Epithelial cell of prostate (primary cell): ENCODE data around the gene ASB18.

Experiments
- DNase-seq: peaks from one replicate; pipeline ENCODE4 v3.0.0-alpha.2; 2011; ENCODE audit warnings: low read depth, low spot score
- H3K27ac ChIP-seq: fragments of 450-650 bp; 2 replicates; pipeline ENCODE4 v1.5.1; 2017; ENCODE audit warnings: mild to moderate bottlenecking

Gene ASB18

GRCh38 chr2:236244256-236244655 lies 19.9 kb downstream of the ASB18 start:
- H3K27ac ChIP-seq = no peak overlapping the region
- DNase-seq = no peak

DNA sequence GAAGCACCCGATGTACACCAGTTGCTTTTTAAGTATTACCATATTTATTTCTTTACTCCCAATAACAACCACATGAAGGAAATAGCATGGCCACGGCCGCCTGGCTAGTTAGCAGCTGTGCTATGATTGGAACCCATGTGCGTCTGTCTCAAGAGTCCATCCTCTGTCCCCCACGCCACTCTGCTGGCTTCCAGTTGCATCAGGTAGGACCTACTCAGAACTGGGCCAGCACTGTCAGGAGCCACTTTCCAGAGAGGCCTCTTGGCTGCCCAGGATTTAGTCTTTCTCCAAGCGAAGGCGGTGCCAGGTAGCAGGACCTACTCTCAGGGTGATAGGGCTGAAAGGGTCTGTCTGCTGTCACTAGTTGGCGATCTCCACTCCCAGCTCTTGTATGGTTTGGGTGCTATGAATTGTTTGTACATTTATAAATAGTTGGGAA lies 22.1 kb downstream of the ASB18 start:
- DNase-seq = no peak
- H3K27ac ChIP-seq = no peak overlapping the region

- H3K27ac ChIP-seq = no peak overlapping the region
- DNase-seq = no peak
Measured at GRCh38 chr2:236241181-236242056, 22.8 kb downstream of the ASB18 start.

- H3K27ac ChIP-seq = no peak overlapping the region
Measured at GRCh38 chr2:236240228-236240990, 23.8 kb downstream of the ASB18 start.

GRCh38 chr2:236239276-236240065 lies 24.7 kb downstream of the ASB18 start:
- no peak overlapping the region for H3K27ac ChIP-seq
- no peak for DNase-seq

More at GRCh38 chr2:236240228-236240990, 23.8 kb downstream of the ASB18 start:
- DNase-seq = no peak

GRCh38 chr2:236238751-236239150 lies 25.5 kb downstream of the ASB18 start:
- H3K27ac ChIP-seq = no peak overlapping the region

DNA sequence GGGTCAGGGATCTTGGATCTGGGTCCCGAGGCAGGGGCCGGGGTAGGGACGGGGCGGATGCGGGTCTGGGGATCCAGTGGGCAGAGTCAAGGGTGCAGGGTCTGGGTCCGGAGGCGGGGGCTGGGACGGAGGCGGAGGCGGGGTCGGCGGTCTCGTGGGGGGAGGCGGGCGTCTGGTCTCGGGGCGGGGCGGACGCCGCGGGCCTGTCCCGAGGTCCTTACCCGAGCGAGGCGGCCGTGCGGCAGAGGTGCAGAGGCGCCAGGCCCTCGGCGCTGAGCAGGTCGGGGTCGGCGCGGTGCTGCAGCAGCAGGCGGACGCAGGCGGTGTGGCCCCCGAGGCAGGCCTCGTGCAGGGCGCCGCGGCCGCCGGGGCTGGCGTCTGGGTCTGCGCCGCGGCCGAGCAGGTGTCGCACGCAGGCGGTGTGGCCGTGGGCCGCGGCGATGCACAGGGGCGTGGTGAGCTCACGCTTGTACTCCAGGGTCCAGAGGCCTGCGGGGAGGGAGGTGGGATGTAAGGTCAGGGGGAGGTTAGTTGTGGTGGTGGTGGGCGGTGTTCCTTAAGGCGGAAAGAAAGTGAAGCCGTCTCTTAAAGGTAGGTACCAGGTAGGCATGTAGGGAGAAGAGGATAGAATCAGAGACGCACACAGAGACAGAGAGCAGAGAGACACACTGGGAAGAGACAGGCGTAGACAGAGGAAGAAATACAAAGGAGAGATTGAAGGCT lies 26.6 kb downstream of the ASB18 start:
- no peak for DNase-seq

More at GRCh38 chr2:236238751-236239150, 25.5 kb downstream of the ASB18 start:
- no peak for DNase-seq

DNA sequence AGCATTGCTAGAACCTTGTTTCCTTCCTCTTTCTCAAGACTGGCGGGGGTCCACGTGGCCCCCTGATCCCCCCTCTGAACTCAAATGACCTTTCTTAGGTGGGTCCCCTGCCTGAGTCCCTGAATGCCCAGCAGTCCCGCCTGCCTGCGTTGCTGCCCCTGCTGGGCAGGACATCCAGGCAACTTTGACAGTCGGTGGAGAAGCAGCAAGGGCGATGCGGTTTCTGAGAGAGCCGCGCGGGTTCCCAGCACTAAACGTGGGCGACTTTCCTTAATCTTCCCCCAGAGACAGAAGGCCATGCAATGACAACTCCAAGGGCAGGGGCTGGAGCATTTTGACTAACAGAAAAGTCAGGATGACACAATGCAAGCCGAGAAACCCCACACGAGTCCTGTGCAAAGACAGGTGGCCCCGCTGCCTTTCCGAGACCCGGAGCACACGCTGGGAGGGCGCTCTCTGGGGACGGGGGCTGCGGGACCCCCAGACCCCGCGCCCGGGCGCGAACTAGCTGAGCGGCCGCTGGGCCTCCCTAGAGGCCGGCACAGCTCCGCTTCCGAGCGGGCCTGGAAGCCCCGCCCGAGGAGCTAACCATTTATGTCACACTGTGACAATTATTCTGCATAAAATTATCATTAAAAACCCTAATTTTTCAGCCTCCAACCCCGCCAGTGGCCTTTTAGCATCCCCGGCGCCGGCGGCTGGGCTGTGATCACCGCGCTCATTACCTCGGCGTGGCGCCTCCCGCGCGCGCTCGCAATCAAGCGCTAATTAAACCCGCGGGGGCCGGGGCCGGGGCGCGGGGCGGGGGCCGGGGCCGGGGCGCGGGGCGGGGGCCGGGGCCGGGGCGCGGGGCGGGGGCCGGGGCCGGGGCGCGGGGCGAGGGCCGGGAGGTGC lies 27.4 kb downstream of the ASB18 start:
- no peak overlapping the region for H3K27ac ChIP-seq
- DNase-seq = no peak

More for the DNA sequence above, 26.6 kb downstream of the ASB18 start:
- no peak overlapping the region for H3K27ac ChIP-seq

- no peak for DNase-seq
Measured at GRCh38 chr2:236229186-236229585, 35.0 kb downstream of the ASB18 start.

GRCh38 chr2:236223675-236224074 lies 40.5 kb downstream of the ASB18 start:
- DNase-seq = no peak
- no peak overlapping the region for H3K27ac ChIP-seq

More at GRCh38 chr2:236229186-236229585, 35.0 kb downstream of the ASB18 start:
- H3K27ac ChIP-seq = no peak overlapping the region

GRCh38 chr2:236221798-236222197 lies 42.4 kb downstream of the ASB18 start:
- no peak for DNase-seq
- H3K27ac ChIP-seq = no peak overlapping the region

DNA sequence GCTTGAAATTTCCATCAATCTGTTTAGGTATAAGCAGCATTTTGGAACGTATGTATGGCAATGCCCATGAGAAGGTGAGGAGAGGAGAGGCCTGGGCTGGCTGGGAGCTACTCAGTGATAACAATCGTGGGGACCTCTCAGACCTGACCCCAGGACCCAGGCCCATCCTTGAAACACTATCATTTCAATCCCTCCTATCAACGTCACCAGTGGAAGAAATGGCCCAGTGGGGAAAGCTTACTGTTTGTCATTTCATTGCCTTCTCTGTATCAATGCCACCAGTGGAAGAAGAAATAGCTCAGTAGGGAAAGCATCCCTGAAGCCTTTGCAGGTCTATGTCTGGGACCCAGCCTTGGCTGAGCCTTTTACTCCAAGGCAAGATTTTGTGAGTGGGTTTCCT lies 44.8 kb downstream of the ASB18 start:
- no peak overlapping the region for H3K27ac ChIP-seq
- DNase-seq = no peak

DNA sequence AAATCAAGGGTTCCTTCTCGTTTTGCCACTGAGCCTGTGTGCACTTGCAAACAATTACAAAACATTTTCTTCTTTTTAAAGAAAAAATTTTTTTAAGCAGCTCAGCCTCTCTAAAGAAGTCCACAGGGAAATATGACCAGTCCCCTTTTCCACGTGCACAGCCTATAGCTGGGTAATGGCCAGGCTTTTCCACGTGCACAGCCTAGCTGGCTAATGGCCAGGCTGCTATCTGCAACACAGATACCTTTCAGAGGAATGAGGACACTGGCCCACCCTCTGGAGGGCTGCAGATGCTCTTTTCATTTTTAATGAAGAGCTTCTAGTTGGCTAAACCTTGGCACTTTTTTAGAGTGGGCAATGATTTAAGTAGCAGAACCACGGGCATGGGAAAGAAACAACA lies 46.3 kb downstream of the ASB18 start:
- no peak overlapping the region for H3K27ac ChIP-seq
- no peak for DNase-seq

- H3K27ac ChIP-seq = no peak overlapping the region
- DNase-seq = no peak
Measured at GRCh38 chr2:236216711-236217110, 47.5 kb downstream of the ASB18 start.

GRCh38 chr2:236215761-236216333 lies 48.4 kb downstream of the ASB18 start:
- no peak for DNase-seq
- H3K27ac ChIP-seq = no peak overlapping the region

- H3K27ac ChIP-seq = no peak overlapping the region
- no peak for DNase-seq
Measured at GRCh38 chr2:236215196-236215595, 49.0 kb downstream of the ASB18 start.

GRCh38 chr2:236214376-236214995 lies 49.7 kb downstream of the ASB18 start:
- no peak for DNase-seq
- H3K27ac ChIP-seq = no peak overlapping the region

DNA sequence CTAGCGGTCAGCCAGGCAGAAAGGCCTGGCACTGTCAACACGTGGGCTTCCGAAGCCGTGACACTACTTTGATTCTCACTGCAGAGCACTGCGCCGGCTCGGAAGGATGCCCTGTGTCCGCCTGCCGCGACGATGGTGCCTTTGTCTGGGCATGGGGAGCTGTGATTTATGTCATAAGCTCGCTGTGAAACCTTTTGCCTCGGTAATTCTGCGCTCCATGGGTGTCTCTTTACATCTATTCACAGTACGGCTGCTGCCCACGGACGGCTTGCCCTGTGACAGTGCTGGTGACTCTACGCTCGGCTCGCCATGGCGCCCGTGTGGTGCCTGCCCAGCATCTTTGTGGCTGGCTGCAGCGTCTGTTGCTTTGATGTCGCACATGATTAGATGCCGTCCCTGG lies 52.9 kb downstream of the ASB18 start:
- no peak overlapping the region for H3K27ac ChIP-seq
- DNase-seq = no peak
